Stimulated activated CD4-positive, alpha-beta T cell treated with anti-CD3 and anti-CD28 coated beads, Interleukin-12 subunit alpha, Interleukin-12 subunit beta, amount 100 ng/mL, for 4 hours (primary cell): Measurements from ENCODE around the gene SH3BGRL3.
"Not testable (repeated sequence)": the region's sequence is repeated elsewhere in the genome, so short reads cannot be mapped to it uniquely, and the experiment has no call there.

Experiments
- DNase-seq: peaks from one replicate; pipeline ENCODE4 v3.0.0-alpha.2; 2020

SH3BGRL3 gene

GRCh38 chr1:26318338-26319064 lies 38.6 kb downstream of the SH3BGRL3 start:
- DNase-seq: no peak

DNA sequence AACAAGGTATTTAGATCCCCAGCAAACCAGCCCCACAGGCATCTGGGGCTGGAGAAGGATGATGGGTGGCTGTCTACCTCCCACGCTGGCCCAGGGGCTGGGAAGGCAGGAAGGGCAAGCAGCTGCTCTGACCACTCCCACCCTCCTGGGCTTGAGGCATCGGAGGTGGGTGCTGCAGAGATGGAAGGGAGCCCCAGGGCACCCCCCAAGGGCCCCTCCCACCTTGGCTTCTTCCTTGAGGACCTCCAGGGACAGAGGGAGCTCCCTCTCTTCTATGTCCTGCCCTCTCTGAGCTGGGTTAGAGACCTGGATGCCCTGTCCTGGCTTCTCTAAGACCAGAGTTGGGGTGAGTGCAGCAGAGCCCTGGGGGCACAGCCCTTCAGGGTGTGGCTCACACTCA lies 41.0 kb downstream of the SH3BGRL3 start:
- no peak for DNase-seq

GRCh38 chr1:26321315-26322041 lies 41.6 kb downstream of the SH3BGRL3 start:
- DNase-seq: peak; percentile 97

DNA sequence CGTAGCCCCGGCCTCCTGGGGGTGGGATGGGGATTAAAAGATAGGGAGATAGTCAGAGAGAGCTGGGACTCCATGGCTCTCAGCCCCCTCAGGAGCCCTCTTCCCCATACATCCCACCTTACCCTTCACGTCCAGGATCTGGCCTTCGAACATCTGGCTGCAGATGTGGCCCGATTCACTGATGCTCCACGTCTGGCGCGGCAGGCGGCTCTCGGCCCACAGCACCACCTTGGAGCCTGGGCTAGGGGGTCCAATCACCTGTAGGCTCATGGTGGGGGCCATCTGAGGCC lies 42.1 kb downstream of the SH3BGRL3 start:
- no peak for DNase-seq

- DNase-seq: no peak
These were observed 43.5 kb downstream of the SH3BGRL3 start for GRCh38 chr1:26323382-26323781.

- no peak for DNase-seq
These were observed 44.7 kb downstream of the SH3BGRL3 start for GRCh38 chr1:26324550-26324949.

- DNase-seq: no peak
These were observed 48.1 kb downstream of the SH3BGRL3 start for GRCh38 chr1:26327956-26328362.

DNA sequence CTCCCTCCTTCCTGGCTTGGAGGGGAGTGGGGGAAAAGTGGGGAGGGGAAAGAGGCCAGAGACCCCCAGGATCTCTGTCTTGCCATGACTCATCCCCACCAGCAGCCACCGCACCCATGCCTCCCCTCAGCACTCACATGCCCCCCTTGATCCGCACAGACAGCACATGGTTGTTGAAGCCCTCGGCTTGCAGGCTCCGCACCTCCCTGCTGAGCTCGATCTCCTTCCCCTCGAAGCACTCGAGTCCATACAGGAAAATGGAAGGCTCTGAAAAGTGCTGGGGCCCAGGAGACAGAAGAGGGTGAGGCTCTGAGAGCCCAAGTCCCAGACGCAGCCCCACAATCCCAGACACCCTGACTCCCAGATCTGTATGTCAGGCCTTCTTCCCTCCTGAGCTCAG lies 48.7 kb downstream of the SH3BGRL3 start:
- no peak for DNase-seq

GRCh38 chr1:26329380-26329779 lies 49.5 kb downstream of the SH3BGRL3 start:
- DNase-seq: not testable (repeated sequence)

GRCh38 chr1:26330276-26330675 lies 50.4 kb downstream of the SH3BGRL3 start:
- DNase-seq: no peak
